ENCODE data around the gene GRK5. TPM values are rescaled to one million over a fixed set of nuclear protein-coding genes. Genes with fewer than 3 reads are reported as not detected.

Gene GRK5
- total and polyA plus RNA-seq, 9 of the 15 experiments (the other 6 are each of a cell fraction or from before 2014, with no cell fraction given) = 0.46 to 0.83 (median 0.67) TPM; not detected in 2

DNA sequence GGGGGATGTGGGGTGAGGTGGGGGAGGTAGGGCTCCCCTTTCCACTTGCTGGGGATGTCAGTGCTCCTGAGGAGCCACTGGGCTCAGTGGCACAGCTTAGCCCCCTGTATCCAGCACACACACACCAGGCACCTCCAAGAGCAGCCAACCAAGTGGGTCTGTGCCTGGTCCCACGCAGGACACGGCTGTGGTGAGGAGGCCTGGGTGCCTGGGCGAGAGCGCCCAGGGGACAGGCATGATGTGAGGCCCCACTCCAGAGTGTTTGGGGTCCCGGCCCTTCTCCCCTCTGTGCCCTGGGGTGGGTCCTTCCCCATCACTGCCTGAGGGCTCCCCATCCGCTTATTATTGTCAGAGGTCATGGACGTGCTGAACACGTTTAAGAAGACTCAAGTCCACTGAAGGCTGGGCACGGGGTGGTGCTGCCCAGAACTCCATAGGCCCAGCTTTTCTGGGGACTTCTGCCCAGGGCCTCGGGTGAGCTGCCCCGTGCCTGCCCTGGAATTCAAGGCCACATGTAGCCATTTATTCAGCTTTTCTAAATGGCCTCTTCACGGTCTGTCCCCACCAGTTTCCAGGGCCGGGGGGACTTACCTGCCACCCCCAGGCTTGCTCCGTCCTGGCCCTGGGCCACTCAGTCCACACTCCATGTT, 119.8 kb downstream of the GRK5 start:
- H3K9me3 ChIP-seq (replicated peaks; ENCODE audit: control insufficient read depth, insufficient read depth, low read depth, low read length) = no peaks in the 10 kb centered on the region
- no peak for ATAC-seq
- in situ Hi-C loops (cut with MboI) (no loop called here), intact Hi-C loops (cut with micrococcal nuclease) (no loop called here)
- no peak overlapping the region for H3K27ac ChIP-seq (ENCODE audit: extremely low read depth, low read depth, low read length)
- FAIRE-seq = no peak
- no peak for DNase-seq (ENCODE audit: extremely low read depth in 1 of 4, low spot score in 3 of 4)
- no peak overlapping the region for H2AFZ ChIP-seq (ENCODE audit: low read depth, low read length)
- H4K20me1 ChIP-seq (replicated peaks; ENCODE audit: control insufficient read depth, insufficient read depth, low read length) = peaks cover 3% of the 10 kb centered on the region; the same call in 1 of the 2 replicates
- POLR2A ChIA-PET = no interaction called here
- peaks cover 0 to 11% of the 10 kb centered on the region in 2 experiments; a peak in 2 of 5 replicates for H3K27me3 ChIP-seq (ENCODE audit: control insufficient read depth in 2 of 2, insufficient read depth in 2 of 2, low read length in 2 of 2)
- no TSS peak for BruUV-seq (replicated peaks)
- H3K4me2 ChIP-seq (ENCODE audit: insufficient read depth, low read length) = no peak overlapping the region
- no peak overlapping the region for H3K4me3 ChIP-seq
- H3K79me2 ChIP-seq (ENCODE audit: control insufficient read depth, insufficient read depth, low read length) = no peaks in the 10 kb centered on the region
- TF ChIP-seq MTA2 (IDR thresholded peaks at IDR 0.05; ENCODE audit: low read depth) = no peak
- TF ChIP-seq, protein P1, sequence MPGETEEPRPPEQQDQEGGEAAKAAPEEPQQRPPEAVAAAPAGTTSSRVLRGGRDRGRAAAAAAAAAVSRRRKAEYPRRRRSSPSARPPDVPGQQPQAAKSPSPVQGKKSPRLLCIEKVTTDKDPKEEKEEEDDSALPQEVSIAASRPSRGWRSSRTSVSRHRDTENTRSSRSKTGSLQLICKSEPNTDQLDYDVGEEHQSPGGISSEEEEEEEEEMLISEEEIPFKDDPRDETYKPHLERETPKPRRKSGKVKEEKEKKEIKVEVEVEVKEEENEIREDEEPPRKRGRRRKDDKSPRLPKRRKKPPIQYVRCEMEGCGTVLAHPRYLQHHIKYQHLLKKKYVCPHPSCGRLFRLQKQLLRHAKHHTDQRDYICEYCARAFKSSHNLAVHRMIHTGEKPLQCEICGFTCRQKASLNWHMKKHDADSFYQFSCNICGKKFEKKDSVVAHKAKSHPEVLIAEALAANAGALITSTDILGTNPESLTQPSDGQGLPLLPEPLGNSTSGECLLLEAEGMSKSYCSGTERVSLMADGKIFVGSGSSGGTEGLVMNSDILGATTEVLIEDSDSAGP (CRISPR knock-in tag; IDR thresholded peaks at IDR 0.05) = no peak
- TF ChIP-seq, protein P2, sequence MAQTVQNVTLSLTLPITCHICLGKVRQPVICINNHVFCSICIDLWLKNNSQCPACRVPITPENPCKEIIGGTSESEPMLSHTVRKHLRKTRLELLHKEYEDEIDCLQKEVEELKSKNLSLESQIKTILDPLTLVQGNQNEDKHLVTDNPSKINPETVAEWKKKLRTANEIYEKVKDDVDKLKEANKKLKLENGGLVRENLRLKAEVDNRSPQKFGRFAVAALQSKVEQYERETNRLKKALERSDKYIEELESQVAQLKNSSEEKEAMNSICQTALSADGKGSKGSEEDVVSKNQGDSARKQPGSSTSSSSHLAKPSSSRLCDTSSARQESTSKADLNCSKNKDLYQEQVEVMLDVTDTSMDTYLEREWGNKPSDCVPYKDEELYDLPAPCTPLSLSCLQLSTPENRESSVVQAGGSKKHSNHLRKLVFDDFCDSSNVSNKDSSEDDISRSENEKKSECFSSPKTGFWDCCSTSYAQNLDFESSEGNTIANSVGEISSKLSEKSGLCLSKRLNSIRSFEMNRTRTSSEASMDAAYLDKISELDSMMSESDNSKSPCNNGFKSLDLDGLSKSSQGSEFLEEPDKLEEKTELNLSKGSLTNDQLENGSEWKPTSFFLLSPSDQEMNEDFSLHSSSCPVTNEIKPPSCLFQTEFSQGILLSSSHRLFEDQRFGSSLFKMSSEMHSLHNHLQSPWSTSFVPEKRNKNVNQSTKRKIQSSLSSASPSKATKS (CRISPR knock-in tag; IDR thresholded peaks at IDR 0.05) = no peak
- TF ChIP-seq, protein P3, sequence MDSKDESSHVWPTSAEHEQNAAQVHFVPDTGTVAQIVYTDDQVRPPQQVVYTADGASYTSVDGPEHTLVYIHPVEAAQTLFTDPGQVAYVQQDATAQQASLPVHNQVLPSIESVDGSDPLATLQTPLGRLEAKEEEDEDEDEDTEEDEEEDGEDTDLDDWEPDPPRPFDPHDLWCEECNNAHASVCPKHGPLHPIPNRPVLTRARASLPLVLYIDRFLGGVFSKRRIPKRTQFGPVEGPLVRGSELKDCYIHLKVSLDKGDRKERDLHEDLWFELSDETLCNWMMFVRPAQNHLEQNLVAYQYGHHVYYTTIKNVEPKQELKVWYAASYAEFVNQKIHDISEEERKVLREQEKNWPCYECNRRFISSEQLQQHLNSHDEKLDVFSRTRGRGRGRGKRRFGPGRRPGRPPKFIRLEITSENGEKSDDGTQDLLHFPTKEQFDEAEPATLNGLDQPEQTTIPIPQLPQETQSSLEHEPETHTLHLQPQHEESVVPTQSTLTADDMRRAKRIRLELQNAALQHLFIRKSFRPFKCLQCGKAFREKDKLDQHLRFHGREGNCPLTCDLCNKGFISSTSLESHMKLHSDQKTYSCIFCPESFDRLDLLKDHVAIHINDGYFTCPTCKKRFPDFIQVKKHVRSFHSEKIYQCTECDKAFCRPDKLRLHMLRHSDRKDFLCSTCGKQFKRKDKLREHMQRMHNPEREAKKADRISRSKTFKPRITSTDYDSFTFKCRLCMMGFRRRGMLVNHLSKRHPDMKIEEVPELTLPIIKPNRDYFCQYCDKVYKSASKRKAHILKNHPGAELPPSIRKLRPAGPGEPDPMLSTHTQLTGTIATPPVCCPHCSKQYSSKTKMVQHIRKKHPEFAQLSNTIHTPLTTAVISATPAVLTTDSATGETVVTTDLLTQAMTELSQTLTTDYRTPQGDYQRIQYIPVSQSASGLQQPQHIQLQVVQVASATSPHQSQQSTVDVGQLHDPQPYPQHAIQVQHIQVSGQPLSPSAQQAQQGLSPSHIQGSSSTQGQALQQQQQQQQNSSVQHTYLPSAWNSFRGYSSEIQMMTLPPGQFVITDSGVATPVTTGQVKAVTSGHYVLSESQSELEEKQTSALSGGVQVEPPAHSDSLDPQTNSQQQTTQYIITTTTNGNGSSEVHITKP (IDR thresholded peaks at IDR 0.05; ENCODE audit: partially characterized antibody) = no peak
- TF ChIP-seq ZNF589 (CRISPR knock-in tag; IDR thresholded peaks at IDR 0.05; ENCODE audit: low read depth) = no peak
- no peak for TF ChIP-seq FOS (IDR thresholded peaks at IDR 0.05; ENCODE audit: extremely low read depth, insufficient read length)
- TF ChIP-seq IFI16 (CRISPR knock-in tag; IDR thresholded peaks at IDR 0.05) = no peak
- TF ChIP-seq HMGN3 (IDR thresholded peaks at IDR 0.05; ENCODE audit: borderline replicate concordance, extremely low read depth, insufficient read length, low read depth, low read length) = no peak
- no peak for TF ChIP-seq CSDE1 (IDR thresholded peaks at IDR 0.05)
- no peak for TF ChIP-seq TRIM28 (IDR thresholded peaks at IDR 0.05)
- TF ChIP-seq, protein P4, sequence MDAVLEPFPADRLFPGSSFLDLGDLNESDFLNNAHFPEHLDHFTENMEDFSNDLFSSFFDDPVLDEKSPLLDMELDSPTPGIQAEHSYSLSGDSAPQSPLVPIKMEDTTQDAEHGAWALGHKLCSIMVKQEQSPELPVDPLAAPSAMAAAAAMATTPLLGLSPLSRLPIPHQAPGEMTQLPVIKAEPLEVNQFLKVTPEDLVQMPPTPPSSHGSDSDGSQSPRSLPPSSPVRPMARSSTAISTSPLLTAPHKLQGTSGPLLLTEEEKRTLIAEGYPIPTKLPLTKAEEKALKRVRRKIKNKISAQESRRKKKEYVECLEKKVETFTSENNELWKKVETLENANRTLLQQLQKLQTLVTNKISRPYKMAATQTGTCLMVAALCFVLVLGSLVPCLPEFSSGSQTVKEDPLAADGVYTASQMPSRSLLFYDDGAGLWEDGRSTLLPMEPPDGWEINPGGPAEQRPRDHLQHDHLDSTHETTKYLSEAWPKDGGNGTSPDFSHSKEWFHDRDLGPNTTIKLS (IDR thresholded peaks at IDR 0.05; ENCODE audit: borderline replicate concordance, low read depth) = no peak
- no peak for TF ChIP-seq POLR2B (IDR thresholded peaks at IDR 0.05; ENCODE audit: low read depth, partially characterized antibody)
- H3K4me1 ChIP-seq (replicated peaks in 1 of 2; ENCODE audit: control insufficient read depth in 2 of 2, insufficient read depth in 2 of 2, low read length in 2 of 2) = no peaks in the 10 kb centered on the region; a peak in 1 of 5 replicates
- no peaks in the 10 kb centered on the region for H3K9me1 ChIP-seq (ENCODE audit: control insufficient read depth, insufficient read depth, low read length)
- H3K36me3 ChIP-seq (ENCODE audit: control insufficient read depth, insufficient read depth, low read length) = no peaks in the 10 kb centered on the region
- no peak overlapping the region for H3K9ac ChIP-seq (ENCODE audit: insufficient read depth in 1 of 2, low read depth in 2 of 2, low read length in 2 of 2)
- WGBS (ENCODE audit: insufficient coverage, low coverage, missing lambda C conversion rate) = 3% methylated on average over 12 of the region's 14 CpGs
- CTCF ChIA-PET (ENCODE audit: low intra/inter-chr PET ratio) = no interaction called here

All from K562 (cell line).